ENCODE results near the gene NDUFA8.

DNA sequence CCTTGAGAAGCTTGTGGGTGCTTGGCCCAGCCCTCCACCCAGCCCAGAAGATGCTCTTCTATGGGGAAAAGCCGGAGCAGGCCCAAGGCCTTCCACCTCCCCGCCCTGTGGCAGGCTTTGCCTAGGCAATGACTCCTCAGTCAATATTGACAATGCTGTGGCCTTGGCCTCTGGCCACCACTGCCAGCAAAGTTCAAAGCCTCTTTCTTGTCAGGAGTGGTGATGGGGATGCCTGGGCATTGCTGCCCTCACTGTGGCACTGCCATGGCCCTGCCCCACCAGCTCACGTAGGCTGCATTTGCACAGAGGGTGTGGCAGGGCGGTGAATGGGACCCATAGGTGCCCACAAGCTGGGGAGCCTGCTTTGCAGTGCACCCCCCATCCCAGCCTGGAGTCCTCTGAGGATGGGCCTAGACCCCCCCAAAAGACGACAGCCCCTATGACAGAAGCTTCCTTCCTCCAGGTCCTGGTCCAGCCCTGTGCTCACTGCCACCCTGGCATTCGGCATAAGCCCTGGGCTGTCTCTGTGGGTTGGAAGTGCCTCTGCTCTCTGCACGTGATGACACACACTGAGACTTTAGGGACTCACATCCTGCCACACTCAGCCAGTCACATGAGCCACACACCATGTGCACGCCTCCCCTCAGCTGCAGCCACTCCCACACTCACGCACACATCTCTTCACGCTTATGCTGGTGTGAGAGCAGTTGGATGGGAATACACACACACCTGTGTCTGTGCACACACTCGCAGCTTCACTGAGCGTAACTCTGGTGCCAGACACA lies 31.2 kb upstream of the NDUFA8 start:
- no peak for TF ChIP-seq POLR2A (IDR thresholded peaks at IDR 0.05)
- TF ChIP-seq, protein P1, sequence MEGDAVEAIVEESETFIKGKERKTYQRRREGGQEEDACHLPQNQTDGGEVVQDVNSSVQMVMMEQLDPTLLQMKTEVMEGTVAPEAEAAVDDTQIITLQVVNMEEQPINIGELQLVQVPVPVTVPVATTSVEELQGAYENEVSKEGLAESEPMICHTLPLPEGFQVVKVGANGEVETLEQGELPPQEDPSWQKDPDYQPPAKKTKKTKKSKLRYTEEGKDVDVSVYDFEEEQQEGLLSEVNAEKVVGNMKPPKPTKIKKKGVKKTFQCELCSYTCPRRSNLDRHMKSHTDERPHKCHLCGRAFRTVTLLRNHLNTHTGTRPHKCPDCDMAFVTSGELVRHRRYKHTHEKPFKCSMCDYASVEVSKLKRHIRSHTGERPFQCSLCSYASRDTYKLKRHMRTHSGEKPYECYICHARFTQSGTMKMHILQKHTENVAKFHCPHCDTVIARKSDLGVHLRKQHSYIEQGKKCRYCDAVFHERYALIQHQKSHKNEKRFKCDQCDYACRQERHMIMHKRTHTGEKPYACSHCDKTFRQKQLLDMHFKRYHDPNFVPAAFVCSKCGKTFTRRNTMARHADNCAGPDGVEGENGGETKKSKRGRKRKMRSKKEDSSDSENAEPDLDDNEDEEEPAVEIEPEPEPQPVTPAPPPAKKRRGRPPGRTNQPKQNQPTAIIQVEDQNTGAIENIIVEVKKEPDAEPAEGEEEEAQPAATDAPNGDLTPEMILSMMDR (IDR thresholded peaks at IDR 0.05), result no peak

Measured in lower leg skin (tissue), 3 donors.